HG03457 (cell line): ENCODE measurements around the gene LIN54.
"Not testable (repeated sequence)": the region's sequence is repeated elsewhere in the genome, so short reads cannot be mapped to it uniquely, and the experiment has no call there.

Experiments
- ATAC-seq: cut with Tn5 transposase; IDR thresholded peaks from one replicate; pipeline ENCODE4 v1.9.1; 2021; ENCODE audit warnings: moderate number of reproducible peaks; ENCODE audit not compliant: unreplicated experiment

Gene LIN54

DNA sequence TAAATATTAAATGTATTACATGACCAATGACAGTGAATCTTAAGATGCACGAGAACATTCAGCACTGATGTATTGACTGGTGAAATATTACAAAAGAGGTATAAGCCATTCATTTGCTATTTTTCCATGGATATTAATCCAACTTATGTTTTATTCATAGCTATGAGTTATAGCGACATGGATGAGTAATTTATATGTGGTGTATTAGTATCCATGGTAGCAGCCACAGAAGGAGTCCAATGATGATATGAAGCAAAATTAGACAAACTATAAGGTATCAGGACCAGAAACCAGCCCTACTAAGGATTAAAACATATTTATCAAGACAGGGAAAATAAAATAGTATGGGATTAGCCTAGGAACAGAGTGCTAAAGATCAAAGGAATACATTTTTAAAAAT lies 59.4 kb downstream of the LIN54 start:
- no peak for ATAC-seq

DNA sequence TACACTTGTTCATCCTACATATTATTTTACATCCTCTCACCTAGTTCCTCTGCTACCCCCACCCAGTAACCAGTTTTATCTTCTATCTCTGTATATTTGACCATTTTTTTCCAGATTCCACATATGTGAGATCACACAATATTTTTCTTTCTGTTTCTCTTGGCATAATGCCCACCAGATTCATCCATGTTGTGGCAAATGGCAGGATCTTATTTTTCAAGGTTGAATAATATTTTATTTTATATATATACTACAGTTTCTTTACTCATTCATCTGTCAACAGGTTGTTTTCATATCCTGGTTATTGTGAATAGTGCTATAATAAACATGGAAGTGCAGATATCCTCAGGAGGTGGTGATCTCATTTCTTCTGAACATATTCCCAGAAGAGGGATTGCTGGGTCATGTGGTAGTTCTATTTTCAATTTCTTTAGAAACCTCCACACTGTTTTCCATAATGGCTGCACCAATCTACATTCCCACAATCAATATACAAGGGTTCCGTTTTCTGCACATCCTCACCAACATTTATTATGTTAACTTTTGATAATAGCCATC lies 61.9 kb downstream of the LIN54 start:
- no peak for ATAC-seq

DNA sequence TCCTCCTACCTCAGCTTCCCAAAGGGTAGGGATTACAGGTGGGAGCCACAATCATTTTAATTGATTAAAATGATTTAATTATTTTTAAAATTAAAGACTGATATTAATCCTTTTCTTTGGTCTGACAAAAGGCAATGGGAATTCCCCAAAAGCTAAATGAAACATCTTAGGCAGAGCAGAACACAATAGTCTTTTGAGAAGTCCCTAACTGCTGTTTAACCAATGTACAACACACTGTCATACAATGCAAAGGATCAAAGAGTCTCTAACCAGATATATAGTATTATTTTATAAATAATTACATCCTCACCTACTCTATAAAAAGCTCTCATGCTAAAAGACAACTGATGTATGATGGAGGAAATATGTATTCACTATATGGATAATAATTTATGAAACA lies 63.1 kb downstream of the LIN54 start:
- ATAC-seq = no peak

DNA sequence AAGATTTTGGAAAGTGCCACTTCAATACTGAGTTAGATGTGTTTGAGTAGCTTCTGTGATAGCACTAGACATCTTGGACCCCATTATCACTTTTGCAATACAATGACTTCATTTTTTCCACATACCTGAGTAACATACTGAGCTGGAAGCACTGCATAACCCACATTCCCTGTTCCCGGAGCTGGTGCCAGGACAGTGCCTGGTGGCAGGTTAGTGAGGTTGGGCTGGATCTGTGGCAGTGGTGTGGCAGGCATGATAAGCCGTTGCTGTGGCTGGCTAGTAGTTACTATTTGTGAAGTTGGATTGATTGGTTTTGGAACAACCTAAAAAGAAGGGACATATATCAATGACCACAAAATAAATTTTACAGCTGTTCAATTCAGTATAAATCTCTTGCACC lies 71.2 kb downstream of the LIN54 start:
- no peak for ATAC-seq

DNA sequence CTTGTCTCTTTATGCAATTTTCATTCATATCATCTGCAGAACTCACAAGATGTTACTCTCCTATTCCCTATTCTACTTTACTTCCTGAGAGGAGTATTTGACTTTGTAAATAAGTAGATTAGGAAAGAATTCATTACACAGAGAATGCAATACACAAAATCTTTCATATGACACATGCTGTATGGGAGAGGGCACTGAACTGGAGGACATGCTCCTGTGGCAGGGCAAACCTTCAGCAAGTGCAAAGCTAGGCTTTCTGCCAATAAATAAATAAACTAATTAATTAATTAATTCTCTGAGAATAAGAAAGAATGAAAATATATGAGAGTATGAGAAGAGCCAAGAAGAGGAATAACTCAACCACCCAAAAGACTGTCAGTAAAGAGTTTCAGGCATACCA lies 76.2 kb downstream of the LIN54 start:
- ATAC-seq = no peak

DNA sequence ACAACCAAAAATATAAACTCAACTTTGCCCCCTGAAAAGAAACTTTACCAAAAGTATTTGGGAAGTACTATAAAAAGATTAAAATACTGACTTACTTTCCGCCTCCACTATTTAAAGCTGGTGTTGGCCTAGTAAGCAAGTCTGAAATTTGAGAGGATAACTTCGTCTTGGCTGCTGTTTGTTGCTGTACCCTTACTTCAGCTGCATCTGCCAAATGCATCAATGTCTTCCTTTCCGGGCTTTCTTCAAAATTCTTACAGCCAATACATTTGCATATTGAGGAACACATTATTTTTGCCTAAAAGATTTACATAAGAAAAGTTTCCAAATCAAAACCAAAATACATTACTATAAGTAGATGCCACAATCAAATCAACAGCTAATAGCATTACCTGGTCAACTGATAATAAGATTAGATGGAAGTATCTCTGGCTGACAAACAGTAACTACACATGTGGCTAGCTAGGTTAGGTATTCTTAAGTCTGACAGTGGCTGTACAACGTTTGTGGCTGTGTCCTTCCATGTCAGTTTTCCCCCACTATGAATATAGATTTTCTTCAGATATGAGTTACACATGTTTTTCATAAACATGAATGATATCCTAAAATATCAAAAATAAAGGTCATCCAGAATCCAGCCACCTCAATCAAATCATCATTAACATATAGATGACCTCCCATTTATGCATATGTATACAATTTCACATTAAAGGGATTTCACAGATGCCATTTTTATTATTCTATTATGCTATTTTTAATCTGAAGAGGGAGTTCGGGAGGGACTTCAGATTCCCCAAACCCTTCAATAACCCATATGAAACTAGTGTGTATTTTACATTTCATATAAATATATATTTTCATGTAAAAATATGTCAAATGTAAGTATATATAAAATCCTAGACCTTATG lies 79.5 kb downstream of the LIN54 start:
- ATAC-seq = no peak

DNA sequence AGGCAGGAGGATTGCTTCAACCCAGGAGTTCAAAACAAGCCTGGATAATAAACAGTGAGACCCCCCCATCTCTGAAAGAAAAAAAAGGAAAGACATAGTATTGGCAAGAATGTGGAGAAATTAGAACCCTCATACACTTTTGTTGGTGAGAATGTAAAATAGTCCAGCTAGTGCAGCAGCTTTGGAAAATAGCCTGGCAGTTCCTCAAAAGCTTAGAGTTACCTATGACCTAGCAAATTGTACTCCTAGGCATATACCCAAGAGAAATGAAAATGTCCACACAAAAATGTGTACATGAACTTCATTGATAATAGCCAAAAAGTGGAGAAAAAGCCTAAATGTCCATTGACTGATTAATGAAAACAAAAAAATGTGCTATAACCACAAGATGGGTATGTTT lies 88.8 kb downstream of the LIN54 start:
- ATAC-seq = no peak

DNA sequence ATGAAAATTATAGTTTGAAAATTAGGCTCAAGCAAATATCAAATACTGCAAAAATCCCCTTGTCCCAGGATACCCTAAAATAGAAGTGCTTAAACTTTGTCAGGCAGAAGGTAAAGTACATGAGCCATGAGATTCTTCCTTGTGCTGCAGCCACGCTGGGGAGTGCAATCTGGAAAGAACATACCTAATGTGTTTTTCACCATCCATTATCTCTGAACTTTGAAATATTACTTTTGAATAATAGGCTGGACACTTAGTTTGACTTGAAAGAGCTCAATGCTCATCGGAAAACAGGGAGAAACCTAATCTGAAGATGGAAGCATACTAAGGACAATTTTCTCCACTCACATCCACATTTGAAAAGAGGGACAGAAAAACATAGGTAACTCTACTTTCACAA lies 91.2 kb downstream of the LIN54 start:
- no peak for ATAC-seq

DNA sequence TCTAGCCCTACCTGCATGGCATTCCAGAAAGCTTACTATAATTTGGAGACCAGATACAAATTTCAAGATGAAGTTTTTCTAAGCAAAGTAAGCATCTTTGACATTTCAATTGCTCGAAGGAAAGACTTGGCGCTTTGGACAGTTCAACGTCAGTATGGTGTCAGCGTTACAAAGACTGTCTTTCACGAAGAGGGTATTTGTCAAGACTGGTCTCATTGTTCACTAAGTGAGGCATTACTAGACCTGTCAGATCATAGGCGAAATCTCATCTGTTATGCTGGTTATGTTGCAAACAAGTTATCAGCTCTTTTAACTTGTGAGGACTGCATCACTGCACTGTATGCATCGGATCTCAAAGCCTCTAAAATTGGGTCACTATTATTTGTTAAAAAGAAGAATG lies 92.5 kb downstream of the LIN54 start:
- no peak for ATAC-seq

DNA sequence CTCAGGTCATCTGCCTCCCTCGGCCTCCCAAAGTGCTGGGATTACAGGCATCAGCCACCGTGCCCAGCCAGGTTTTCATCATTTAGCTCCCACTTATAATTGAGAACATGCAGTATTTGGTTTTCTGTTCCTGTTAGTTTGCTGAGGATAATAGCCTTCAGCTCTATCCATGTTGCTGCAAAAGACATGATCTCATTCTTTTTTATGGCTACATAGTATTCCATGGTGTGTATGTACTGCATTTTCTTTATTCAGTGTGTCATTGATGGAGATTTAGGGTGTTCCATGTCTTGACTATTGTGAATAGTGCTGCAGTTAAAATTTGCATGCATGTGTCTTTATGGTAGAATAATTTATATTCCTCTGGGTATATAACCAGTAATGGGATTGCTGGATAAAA lies 96.7 kb downstream of the LIN54 start:
- ATAC-seq = not testable (repeated sequence)

DNA sequence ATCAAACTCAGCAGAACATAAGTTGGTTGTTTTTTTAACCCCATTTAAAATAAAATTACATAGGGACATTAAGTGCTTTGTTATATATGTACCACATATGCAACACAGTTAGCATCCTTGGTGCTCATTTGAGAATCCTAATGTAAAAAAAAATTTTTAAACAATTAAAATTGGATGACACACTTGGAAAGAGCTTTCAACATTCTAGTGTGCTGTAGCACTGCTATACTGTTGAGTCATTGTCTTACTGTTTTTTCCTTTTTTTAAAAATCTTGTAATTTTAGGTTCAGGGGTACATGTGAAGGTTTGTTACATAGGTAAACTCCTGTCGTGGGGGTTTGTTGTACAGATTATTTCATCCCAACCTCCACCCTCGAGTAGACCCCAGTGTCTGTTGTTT lies 97.3 kb downstream of the LIN54 start:
- ATAC-seq = no peak

DNA sequence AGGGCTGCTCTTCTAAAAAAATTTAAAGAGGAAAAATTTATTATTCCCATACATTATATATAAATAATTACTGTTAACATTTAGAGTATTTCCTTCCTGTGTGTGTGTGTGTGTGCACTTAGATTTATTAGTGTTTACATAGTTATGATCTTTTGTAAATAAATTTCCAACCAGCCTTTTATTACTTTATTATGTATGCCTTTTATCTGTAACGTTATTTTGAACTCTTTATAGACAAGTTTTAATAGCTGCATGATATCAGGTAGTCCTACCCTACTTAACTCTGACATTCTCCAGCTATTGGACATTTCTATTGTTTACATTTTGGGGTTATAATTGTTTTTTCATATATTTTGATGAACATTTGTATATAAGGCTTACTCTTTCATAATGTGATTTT lies 101.3 kb downstream of the LIN54 start:
- no peak for ATAC-seq

DNA sequence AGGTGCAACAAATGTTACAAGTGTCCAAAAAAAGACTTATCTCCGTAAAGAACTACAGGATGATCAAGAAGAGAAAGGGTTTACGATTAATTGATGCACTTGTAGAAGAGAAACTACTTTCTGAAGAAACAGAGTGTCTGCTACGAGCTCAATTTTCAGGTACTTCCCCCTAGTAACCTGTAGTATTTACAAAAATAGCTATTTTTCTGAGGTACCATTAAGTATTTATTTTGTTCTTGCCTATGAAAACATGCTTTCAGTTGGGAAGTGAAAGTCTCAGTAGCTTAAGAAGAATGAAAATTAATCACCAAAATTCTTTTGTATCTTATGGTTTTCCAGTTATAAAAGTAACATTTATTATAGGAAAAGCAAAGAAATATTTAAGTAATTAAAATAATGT lies 104.2 kb downstream of the LIN54 start:
- no peak for ATAC-seq

DNA sequence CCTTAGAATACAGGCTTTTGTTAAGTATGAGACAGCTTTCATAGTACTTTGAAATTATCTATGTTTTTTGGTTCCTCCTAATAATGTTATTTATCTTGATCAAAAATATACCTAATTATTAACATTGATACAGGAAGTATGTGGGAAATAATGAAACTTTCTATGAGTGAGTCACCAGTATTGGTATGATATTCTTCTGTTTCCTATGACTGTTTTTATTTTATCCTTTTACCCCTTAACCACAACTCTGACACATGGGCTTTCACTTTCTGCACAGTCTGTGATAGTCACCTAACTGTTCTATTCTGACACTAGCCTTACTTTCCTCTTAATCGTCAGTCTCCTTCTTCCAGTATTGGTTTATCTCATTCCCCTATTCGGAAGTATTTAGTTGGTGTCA lies 105.4 kb downstream of the LIN54 start:
- peak; percentile 50 for ATAC-seq

DNA sequence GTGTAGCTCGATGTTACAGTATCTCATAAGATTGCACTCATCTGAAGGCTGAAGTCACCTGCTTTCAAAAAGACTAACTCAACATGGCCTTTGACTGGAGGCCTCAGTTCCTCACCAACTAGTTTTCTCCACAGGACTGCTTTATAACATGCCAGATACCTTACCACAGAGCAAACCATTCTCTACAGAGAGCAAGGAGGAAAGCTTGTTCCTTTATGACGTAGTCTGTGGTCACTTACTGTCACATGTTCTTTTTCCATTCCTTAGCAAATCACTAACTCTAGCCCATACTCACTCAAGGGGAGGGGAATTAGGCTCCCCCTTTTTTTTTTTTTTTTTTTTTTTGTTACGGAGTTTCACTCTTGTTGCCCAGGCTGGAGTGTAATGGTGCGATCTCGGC lies 106.9 kb downstream of the LIN54 start:
- no peak for ATAC-seq

DNA sequence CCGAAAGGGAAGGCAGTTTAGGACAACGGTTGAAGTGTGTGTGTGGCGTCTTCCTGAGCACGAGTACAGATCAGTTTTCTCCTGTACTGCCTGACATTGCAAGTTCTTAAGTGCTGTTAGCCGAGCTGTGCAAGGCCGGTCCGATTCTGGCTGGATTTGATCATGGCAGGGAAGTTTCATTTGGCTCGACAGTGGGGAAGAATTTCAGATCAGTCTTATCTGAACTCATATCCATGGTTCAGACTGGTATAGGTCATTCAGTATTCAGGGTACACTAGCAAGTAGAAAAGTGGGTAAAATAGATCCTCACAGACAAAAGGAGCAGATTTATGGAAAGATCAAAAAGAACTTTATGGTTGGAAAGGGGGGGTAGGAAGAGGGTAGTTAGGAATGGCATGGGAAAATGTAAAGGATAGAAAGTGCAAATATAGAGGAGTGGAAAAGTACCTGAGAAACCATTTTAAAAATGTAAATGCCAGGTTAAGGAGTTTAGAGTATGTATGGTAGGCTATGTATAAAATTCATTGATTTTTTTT lies 109.4 kb downstream of the LIN54 start:
- no peak for ATAC-seq

DNA sequence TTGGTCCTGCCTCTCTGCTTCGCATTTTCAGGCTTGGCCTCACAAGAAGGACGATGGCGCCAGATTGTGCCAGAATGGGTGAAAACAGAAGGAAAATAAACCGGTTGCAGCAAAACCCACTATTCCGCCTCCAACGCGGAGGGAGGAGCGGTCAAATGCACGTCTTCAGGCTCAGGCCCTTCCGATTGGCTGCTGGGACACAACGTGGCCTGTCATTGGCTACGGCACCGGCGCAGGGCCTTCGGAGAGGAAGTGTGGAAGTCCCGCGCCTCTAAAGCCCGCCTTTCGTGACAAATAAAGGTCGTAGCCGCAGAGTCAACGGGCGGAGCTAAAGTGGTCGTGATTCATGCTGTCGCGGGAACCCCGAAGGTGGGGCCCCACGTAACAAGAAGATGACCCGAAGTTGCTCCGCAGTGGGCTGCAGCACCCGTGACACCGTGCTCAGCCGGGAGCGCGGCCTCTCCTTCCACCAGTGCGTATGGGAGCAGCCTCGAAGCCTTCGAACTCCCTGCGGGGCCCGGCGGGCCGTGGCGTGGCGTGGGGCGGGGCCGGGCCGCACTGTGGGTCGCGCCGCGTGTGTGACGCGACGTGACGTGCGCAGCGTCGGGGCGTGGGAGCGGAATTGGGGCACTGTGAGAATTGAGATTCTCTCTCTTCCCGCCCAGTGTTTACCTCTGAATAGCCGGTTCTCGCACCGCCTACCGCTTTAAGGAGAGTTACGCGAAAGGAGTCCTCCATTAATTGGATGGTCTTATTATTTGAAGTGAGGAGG lies 110.0 kb downstream of the LIN54 start, which contains the start of gene THAP9:
Gene THAP9 (plus strand): TSS at position 325 of the 772 bp plus-strand sequence. CDS start 68 bp downstream, at position 393.
- peak; percentile 83 for ATAC-seq

DNA sequence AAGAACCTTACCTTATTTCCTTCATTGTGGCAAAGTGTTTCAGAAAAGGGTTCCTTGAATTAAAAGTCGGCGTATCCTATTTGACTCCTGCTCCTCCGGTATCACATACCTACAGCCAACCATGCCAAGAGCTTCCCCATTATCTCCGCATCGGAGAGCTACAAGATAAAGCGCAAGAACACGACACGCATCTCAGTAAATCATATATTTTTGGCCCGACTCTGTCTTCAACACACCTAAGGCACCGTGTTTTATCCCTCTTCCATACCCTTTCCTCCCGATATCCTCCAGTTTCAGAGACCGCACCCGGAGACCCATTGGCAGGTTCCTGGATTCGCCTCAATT lies 110.6 kb downstream of the LIN54 start:
- peak; percentile 1 for ATAC-seq

DNA sequence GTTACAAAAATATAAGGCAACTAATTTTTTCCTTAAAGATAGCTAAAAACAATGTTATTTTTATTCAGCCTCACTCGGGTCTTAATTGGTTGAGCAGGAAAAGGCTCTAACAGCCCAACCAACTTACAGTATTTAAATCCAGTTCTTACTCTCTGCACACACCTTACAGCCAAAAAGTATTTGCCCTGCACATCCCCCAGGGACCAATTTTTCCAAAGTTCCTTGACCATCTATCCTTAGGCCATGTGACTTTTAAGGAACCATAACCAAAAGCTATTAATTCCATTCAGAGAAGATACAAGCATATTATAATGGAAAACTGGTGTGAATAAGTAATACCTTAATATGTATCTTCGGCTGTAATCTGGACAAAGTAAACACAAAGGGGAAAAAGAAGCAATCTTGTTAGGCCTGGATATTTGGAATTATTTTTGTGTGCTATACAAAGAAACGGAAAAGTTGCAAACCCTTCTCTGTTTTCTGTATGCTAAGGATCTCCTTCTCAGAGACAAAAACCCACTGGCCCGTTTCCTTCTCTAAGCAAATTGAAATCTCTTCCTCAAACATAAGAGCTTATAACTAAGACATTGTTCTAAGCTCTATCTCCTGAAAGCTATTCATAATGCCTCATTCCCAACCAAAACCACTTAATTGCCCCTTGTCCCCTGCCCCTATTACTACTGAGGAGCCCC lies 111.1 kb downstream of the LIN54 start:
- no peak for ATAC-seq

DNA sequence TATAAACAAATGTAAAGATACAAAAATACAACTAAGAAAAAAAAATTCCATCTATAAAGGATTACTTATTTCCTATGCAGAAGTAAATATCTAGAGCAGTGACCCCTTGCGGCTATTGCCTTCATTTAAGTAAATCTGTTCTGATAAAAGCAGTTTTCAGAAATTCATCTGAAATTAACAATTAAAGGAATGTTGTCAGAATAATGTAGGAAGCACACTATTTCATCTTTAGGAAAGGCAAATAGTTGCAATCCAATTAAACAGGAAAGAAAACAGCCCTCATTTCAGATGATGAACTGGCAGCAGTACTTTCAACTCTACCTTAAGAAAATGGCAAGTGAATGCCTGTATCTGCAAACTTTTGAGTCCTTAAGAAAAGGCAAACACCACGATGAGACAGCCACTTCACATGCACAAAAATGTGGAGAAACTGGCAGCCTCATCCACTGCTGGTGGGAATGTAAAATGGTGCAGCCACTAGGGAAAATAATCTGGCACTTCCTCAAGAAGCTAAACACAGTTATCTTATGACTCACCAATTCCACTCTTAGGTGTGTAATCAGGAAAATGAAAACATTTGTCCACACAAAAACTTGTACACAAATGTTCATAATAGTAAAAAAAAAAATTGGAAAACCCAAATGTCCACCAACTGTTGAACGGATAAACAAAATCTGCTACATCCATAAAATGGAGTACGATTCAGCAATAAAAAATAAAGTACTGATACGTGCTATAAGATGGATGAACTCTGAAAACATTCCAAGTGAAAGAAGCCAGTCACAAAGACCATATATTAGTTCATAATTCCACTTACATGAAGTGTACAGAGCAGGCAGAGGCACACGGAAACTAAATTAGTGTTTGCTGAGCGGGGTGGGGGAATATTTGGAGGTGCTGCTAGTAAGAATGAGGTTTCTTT lies 112.0 kb downstream of the LIN54 start:
- ATAC-seq = no peak
